GM10248 (cell line): Measurements from ENCODE around the gene JSRP1.

Experiments
- CTCF ChIA-PET: fragments of 300-600 bp; sonication (Branson Sonifier 250); formaldehyde crosslinking; extraction: SDS; loops from one replicate; lab custom pipeline; 2021; ENCODE audit warnings: antibody characterized with exemption; lab: Yijun Ruan, JAX
- POLR2A ChIA-PET: fragments of 350-650 bp; sonication (Branson Sonifier 250); formaldehyde crosslinking; extraction: SDS; loops from one replicate; lab custom pipeline; 2020; ENCODE audit warnings: antibody characterized with exemption; lab: Yijun Ruan, JAX
- DNase-seq: peaks from one replicate; pipeline ENCODE4 v3.0.0; 2012; ENCODE audit errors: extremely low spot score
- CTCF ChIP-seq: IDR thresholded peaks from 2 replicates; pipeline ENCODE4 v1.5.1; 2012; ENCODE audit warnings: mild to moderate bottlenecking, low read depth; ENCODE audit errors: extremely low read depth, missing control alignments, control extremely low read depth

Gene JSRP1

DNA sequence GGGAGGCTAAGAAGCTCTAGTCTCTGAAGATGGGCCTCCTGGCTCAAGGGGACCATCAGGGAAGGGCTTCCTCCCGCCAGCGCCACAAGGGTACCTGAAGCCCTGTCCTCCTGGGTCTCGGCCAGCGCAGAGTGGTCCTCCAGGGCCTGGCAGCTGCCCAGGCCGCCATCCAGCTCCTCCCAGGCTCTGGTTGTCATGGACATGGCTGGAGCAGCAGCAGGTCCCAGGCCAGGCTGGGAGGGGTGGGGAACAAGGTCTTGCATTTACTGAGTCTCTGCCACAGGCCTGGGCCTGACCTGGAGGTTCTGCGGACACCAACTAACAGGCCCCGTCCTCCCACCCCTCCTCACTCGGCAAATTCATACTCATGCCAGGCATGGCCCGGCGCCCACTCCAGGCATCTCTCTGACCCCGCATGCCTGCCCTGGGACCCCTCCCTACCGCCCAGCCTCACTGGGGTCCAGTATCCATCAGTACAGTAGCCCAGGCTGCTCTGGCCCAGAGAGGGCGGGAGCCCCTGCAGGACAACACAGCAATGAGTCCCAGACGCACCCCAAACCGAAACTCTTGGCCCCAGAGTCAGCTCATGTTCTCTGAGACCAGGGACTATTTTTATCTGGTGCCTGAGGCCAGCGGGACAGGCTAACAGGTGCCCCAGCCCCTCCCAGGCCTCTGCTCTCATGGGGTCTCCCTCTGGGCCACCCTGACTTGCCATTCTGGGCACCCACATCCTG lies 938 bp downstream of the JSRP1 start:
- no peak for DNase-seq
- TF ChIP-seq CTCF: no peak
- ChIA-PET POLR2A (no interaction called here), CTCF (interaction anchor here (1.4 kb wide), 1 partner anchor 18 kb away, joined by 4 read pairs; no protein-coding TSS in a partner anchor)

GRCh38 chr19:2254064-2254872 lies 1.9 kb downstream of the JSRP1 start:
- TF ChIP-seq CTCF: no peak
- DNase-seq: no peak
- POLR2A ChIA-PET: no interaction called here
- CTCF ChIA-PET: interaction anchor here (1.0 to 1.4 kb wide), 3 partner anchors 17 to 98 kb away, joined by 3 to 4 read pairs (median 3); no protein-coding TSS in a partner anchor

DNA sequence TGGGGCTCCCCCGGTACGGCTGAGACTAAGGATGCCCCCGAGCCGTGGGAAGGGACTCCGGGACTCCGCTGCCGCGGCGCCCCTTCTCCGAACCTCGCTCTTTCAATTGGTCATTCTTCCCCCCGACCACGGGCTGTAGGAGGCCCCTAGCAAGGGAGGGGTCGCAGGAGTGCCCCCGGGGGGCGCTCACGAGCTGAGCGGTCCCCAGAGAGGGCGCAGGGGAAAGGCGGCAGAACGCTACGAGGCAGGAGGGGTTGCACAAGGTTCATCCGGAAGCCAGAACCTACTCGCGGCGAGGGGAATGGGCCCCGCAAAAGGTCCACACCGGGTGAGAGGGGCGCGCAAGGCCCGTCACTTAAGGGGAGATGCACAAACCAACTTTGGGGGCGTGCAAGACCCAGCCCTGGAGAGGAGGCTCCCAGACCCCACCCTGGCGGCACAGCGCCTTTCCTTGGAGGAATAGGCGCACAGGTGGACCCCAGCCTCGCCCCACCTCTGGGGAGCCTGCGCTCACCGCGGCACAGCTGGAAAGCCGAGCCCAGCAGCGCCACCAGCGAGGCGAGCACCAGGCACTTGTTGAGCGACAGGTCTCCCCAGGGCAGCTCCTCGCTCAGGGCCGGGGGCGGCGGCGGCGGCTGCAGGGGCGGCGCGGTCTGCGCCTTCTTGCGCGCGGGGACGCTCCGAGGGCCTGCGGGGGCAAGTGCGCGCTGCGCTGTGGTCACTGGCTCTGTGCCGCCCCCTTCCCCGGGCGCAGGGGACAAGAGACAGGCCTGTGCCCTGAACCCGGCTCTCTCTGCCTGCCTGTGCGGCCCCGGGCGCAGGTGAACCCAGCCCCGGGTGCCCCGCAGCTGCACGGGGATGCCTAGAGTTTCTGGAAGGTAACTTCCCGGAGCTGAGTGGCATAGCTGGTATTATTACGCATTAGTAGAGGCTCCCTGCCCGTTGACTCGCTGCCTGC lies 2.8 kb downstream of the JSRP1 start:
- peak; percentile 67 for TF ChIP-seq CTCF
- CTCF ChIA-PET: interaction anchor here (1.0 to 1.5 kb wide), 6 partner anchors 14 to 97 kb away, joined by 3 to 4 read pairs (median 4); no protein-coding TSS in a partner anchor
- POLR2A ChIA-PET: no interaction called here
- no peak for DNase-seq

DNA sequence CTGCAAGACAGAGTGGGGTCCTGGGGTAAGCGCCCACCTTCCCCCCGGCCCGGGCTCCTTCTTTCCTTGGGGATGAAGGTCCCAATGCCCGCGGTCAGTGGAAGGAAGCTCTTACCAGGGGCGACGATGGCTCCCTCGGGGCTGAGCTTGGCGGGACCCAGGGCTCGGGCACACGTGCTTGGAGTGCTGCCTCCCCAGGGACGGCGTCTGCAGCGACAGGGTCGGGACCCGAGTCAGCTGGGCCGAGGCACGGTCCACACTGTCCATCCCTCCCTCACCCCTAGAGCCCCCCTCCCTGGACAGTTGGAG lies 3.5 kb downstream of the JSRP1 start:
- TF ChIP-seq CTCF: no peak
- DNase-seq: no peak
- CTCF ChIA-PET: interaction anchor here (1.4 to 1.5 kb wide), 3 partner anchors 13 to 95 kb away, joined by 4 read pairs; no protein-coding TSS in a partner anchor
- POLR2A ChIA-PET: no interaction called here

GRCh38 chr19:2252055-2252796 lies 4.0 kb downstream of the JSRP1 start:
- ChIA-PET CTCF (interaction anchor here (1.0 to 1.5 kb wide), 4 partner anchors 12 to 96 kb away, joined by 3 to 4 read pairs (median 4); no protein-coding TSS in a partner anchor), POLR2A (no interaction called here)
- TF ChIP-seq CTCF: no peak
- DNase-seq: no peak
